GM12878 (cell line): ENCODE data around the gene CUEDC1. TPM values are rescaled to one million over a fixed set of nuclear protein-coding genes. Genes with fewer than 3 reads are reported as not detected.

ENCODE experiments used
- BHLHE40 ChIP-seq, 2 experiments: fragments of 450-650 bp in 1 of 2; IDR thresholded peaks; 2 replicates each; pipeline ENCODE4 v1.6.1; 2011 to 2017; ENCODE audit warnings: low read depth in 2 of 2, borderline replicate concordance in 1 of 2, improper control_type of control experiment in 1 of 2, low read length in 1 of 2, mild to moderate bottlenecking in 1 of 2
- E2F8 ChIP-seq: fragments of 450-650 bp; IDR thresholded peaks from 2 replicates; pipeline ENCODE4 v1.6.1; 2018; ENCODE audit warnings: mild to moderate bottlenecking, low read depth, moderate library complexity; ENCODE audit not compliant: partially characterized antibody
- EP300 ChIP-seq, 2 experiments: fragments of 150-350 bp in 1 of 2; IDR thresholded peaks; 2 replicates each; pipeline ENCODE4 v1.6.1; 2011 to 2012; ENCODE audit warnings: low read depth in 2 of 2, low read length in 2 of 2, borderline replicate concordance in 1 of 2, improper control_type of control experiment in 1 of 2, inconsistent platforms in 1 of 2; ENCODE audit not compliant: control insufficient read depth in 1 of 2
- HSF1 ChIP-seq: fragments of 150-350 bp; IDR thresholded peaks from 2 replicates; pipeline ENCODE4 v1.6.1; 2014; ENCODE audit warnings: mild to moderate bottlenecking, low read depth, low read length
- IKZF2 ChIP-seq, 2 experiments: fragments of 450-650 bp; IDR thresholded peaks; 2 replicates each; pipeline ENCODE4 v1.6.1; 2017; ENCODE audit warnings: mild to moderate bottlenecking in 2 of 2, moderate library complexity in 2 of 2
- IRF4 ChIP-seq: IDR thresholded peaks from 2 replicates; pipeline ENCODE4 v1.6.1; 2011; ENCODE audit warnings: low read depth, low read length
- KAT2A ChIP-seq: conservative IDR thresholded peaks from 2 replicates; pipeline ENCODE4 v1.6.1; 2011; ENCODE audit warnings: low read depth, low read length; ENCODE audit not compliant: control insufficient read depth
- MAX ChIP-seq: IDR thresholded peaks from 2 replicates; pipeline ENCODE4 v1.6.1; 2012; ENCODE audit warnings: low read depth, low read length, improper control_type of control experiment
- MEF2A ChIP-seq: IDR thresholded peaks from 2 replicates; pipeline ENCODE4 v1.6.1; 2011; ENCODE audit warnings: low read depth, mild to moderate bottlenecking, low read length, moderate library complexity; ENCODE audit not compliant: insufficient read depth
- MLLT1 ChIP-seq: fragments of 450-650 bp; IDR thresholded peaks from 2 replicates; pipeline ENCODE4 v1.6.1; 2016; ENCODE audit warnings: mild to moderate bottlenecking
- NR2C1 ChIP-seq: fragments of 450-650 bp; IDR thresholded peaks from 2 replicates; pipeline ENCODE4 v1.6.1; 2017; ENCODE audit warnings: antibody characterized with exemption, mild to moderate bottlenecking, moderate library complexity
- NR2C2 ChIP-seq: IDR thresholded peaks from 2 replicates; pipeline ENCODE4 v1.6.1; 2011; ENCODE audit warnings: borderline replicate concordance, low read depth; ENCODE audit not compliant: control insufficient read depth, insufficient read length
- PKNOX1 ChIP-seq: fragments of 450-650 bp; IDR thresholded peaks from 2 replicates; pipeline ENCODE4 v1.6.1; 2016; ENCODE audit warnings: mild to moderate bottlenecking
- POLR2AphosphoS2 ChIP-seq: IDR thresholded peaks from 2 replicates; pipeline ENCODE4 v1.6.1; 2011; ENCODE audit warnings: low read depth, mild to moderate bottlenecking, low read length, improper control_type of control experiment, moderate library complexity
- RAD51 ChIP-seq: fragments of 450-650 bp; IDR thresholded peaks from 2 replicates; pipeline ENCODE4 v1.6.1; 2016; ENCODE audit warnings: moderate library complexity, mild to moderate bottlenecking, inconsistent platforms
- STAT3 ChIP-seq: IDR thresholded peaks from 2 replicates; pipeline ENCODE4 v1.6.1; 2011; ENCODE audit warnings: low read depth, low read length, improper control_type of control experiment
- TARDBP ChIP-seq: IDR thresholded peaks from 2 replicates; pipeline ENCODE4 v1.6.1; 2016; ENCODE audit warnings: borderline replicate concordance
- TCF3 ChIP-seq: IDR thresholded peaks from 2 replicates; pipeline ENCODE4 v1.6.1; 2012; ENCODE audit warnings: low read depth, mild to moderate bottlenecking, low read length, borderline replicate concordance; ENCODE audit not compliant: insufficient read depth
- USF1 ChIP-seq: IDR thresholded peaks from 2 replicates; pipeline ENCODE4 v1.6.1; 2011; ENCODE audit warnings: borderline replicate concordance, low read depth, mild to moderate bottlenecking, moderate library complexity, mixed read lengths, low read length; ENCODE audit not compliant: insufficient read depth; ENCODE audit errors: extremely low read length
- ZNF217 ChIP-seq: fragments of 450-650 bp; IDR thresholded peaks from 2 replicates; pipeline ENCODE4 v1.6.1; 2017; ENCODE audit warnings: antibody characterized with exemption, mild to moderate bottlenecking
- polyA plus RNA-seq, 11 experiments: library from polyadenylated mRNA; depleted of rRNA in 4 of 11; unstranded in 6 of 11; stranded (reverse) in 5 of 11; fragments of >200 nt; fragmentation: Nextera tagmentation in 4 of 11; fragmentation: Illumina TruSeq in 1 of 11; extraction: Ambion mirVana in 4 of 11; extraction: Trizol in 1 of 11; gene quantifications; 1 replicate in 1 of 11; 2 replicates in 10 of 11; pipeline versions ENCODE4 v1.2.1 to v1.2.3, GENCODE V29; 2011 to 2016; ENCODE audit warnings: inconsistent platforms in 2 of 11, missing spikeins in 2 of 11, low read depth in 1 of 11
- total RNA-seq, 4 experiments: library from RNA; depleted of rRNA in 3 of 4; stranded (reverse); fragments of >200 nt in 3 of 4; fragmentation: Illumina TruSeq in 1 of 4; extraction: Trizol in 1 of 4; gene quantifications; 2 replicates each; pipeline versions ENCODE4 v1.2.1 to v1.2.3, GENCODE V29; 2013 to 2021

The CUEDC1 gene
- total and polyA plus RNA-seq, 10 of the 15 experiments (the other 5 are each of a cell fraction or from before 2014, with no cell fraction given), result 0.24 to 7.4 (median 1.8) TPM

- no peak for TF ChIP-seq KAT2A
- TF ChIP-seq PKNOX1, result no peak; the same call in 1 of the 2 replicates
- TF ChIP-seq MEF2A, result no peak
- no peak; the same call in 1 of the 2 replicates for TF ChIP-seq TARDBP
- no peak; a peak in 1 of 4 replicates for TF ChIP-seq EP300 (IDR thresholded peaks at IDR 0.05; ENCODE audit: borderline replicate concordance in 1 of 2, control insufficient read depth in 1 of 2, low read depth in 2 of 2, low read length in 2 of 2)
- no peak for TF ChIP-seq HSF1
- no peak for TF ChIP-seq MAX
- no peak for TF ChIP-seq NR2C1
- TF ChIP-seq POLR2AphosphoS2, result no peak; the same call in 1 of the 2 replicates
- no peak for TF ChIP-seq MLLT1
- no peak for TF ChIP-seq STAT3
- TF ChIP-seq NR2C2, result no peak
- 0 out of 2 replicates have a peak, but pooled peaks have one; percentile 8 for TF ChIP-seq IRF4
- TF ChIP-seq RAD51, result no peak; the same call in 1 of the 2 replicates
- TF ChIP-seq BHLHE40 (IDR thresholded peaks at IDR 0.05; ENCODE audit: borderline replicate concordance in 1 of 2, low read depth in 2 of 2, low read length in 1 of 2), result no peak
- 0 out of 2 replicates have a peak, but pooled peaks have one; percentile 62 for TF ChIP-seq TCF3
- TF ChIP-seq USF1, result no peak
- TF ChIP-seq IKZF2 (IDR thresholded peaks at IDR 0.05), result peak; percentile 72 to 78
- no peak for TF ChIP-seq ZNF217
- no peak for TF ChIP-seq E2F8
Measured at GRCh38 chr17:57993471-57994365, 38.5 kb upstream of the CUEDC1 start (continued).
